SKM-1 (cell line): Measurements from ENCODE around the gene LINGO1.

Experiments used
- DNase-seq: peaks from one replicate; lab custom pipeline; 2025; ENCODE audit not compliant: unreplicated experiment; lab: John Stamatoyannopoulos, UW

Gene LINGO1

GRCh38 chr15:77657634-77658238 is 25.0 kb upstream of the LINGO1 start:
- DNase-seq: no peak

GRCh38 chr15:77656294-77656693 is 23.6 kb upstream of the LINGO1 start:
- DNase-seq: no peak

- no peak for DNase-seq
Observed at GRCh38 chr15:77654975-77655374, 22.3 kb upstream of the LINGO1 start.

GRCh38 chr15:77653832-77654480 is 21.2 kb upstream of the LINGO1 start:
- DNase-seq: no peak

GRCh38 chr15:77650265-77650664 is 17.6 kb upstream of the LINGO1 start:
- DNase-seq: no peak

- DNase-seq: no peak
Observed at GRCh38 chr15:77649610-77650009, 16.9 kb upstream of the LINGO1 start.

- DNase-seq: no peak
Observed at GRCh38 chr15:77649017-77649416, 16.3 kb upstream of the LINGO1 start.

GRCh38 chr15:77647961-77648360 is 15.2 kb upstream of the LINGO1 start:
- DNase-seq: no peak

GRCh38 chr15:77646104-77646694 is 13.5 kb upstream of the LINGO1 start:
- DNase-seq: no peak

- DNase-seq: no peak
Observed at GRCh38 chr15:77645602-77646001, 12.9 kb upstream of the LINGO1 start.

GRCh38 chr15:77644543-77645247 is 12.0 kb upstream of the LINGO1 start:
- DNase-seq: no peak

GRCh38 chr15:77643764-77644163 is 11.1 kb upstream of the LINGO1 start:
- no peak for DNase-seq

GRCh38 chr15:77642793-77643430 is 10.2 kb upstream of the LINGO1 start:
- DNase-seq: no peak

- no peak for DNase-seq
Observed at GRCh38 chr15:77641999-77642398, 9.3 kb upstream of the LINGO1 start.

- DNase-seq: no peak
Observed at GRCh38 chr15:77640615-77641014, 7.9 kb upstream of the LINGO1 start.

GRCh38 chr15:77639431-77639830 is 6.7 kb upstream of the LINGO1 start:
- DNase-seq: no peak

GRCh38 chr15:77637851-77638692 is 5.4 kb upstream of the LINGO1 start:
- no peak for DNase-seq

GRCh38 chr15:77636209-77636608 is 3.5 kb upstream of the LINGO1 start:
- DNase-seq: no peak

GRCh38 chr15:77634266-77634962 is 1.7 kb upstream of the LINGO1 start:
- peak; percentile 30 for DNase-seq

- no peak for DNase-seq
Observed at GRCh38 chr15:77633913-77634265, 1.2 kb upstream of the LINGO1 start.
